Measurements from ENCODE around the gene DGLUCY. TPM values are rescaled to one million over a fixed set of nuclear protein-coding genes. Genes with fewer than 3 reads are reported as not detected.

DGLUCY gene
- total and polyA plus RNA-seq, 2 of the 8 experiments (the other 6 are each of a cell fraction or from before 2014, with no cell fraction given), result 24.9 to 31.8 TPM

DNA sequence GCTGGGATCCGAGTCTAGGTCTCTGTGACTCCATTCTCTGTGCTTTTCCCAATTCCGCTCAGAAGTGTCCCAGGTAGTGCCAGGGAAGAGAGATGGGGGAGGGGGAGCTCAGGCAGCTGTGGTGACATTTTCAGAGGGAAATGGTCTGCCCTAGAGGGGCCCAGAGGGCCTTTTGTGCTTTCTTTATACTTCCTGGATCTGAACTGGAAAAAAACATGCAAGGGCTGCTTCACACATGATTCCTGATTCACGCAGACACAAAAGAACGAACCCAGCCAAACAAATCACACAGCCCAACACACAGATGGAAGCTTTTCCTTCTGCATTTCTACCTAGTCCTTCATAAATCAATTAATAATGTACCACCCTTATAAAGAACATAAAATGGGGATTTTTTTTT is 104.1 kb downstream of the DGLUCY start:
- Histone ChIP-seq H3K9ac (replicated peaks in 1 of 4; ENCODE audit: extremely low read depth in 1 of 4, low read depth in 3 of 4, low read length in 3 of 4) (no peak overlapping the region), H3K23ac (ENCODE audit: insufficient read length) (no peak overlapping the region), H2BK20ac (ENCODE audit: low read length) (no peak overlapping the region), H3K79me2 (ENCODE audit: control insufficient read depth in 1 of 2, insufficient read depth in 2 of 2, low read length in 2 of 2) (no peaks in the 10 kb centered on the region), H3K56ac (replicated peaks; ENCODE audit: insufficient read length, low read depth, low read length) (no peak overlapping the region), H3K36me3 (ENCODE audit: control insufficient read depth in 2 of 4, insufficient read depth in 4 of 4, low read length in 3 of 4) (peaks cover 0 to 8% (median 2%) of the 10 kb centered on the region in 4 experiments; a peak in 3 of 8 replicates), H3K27ac (ENCODE audit: low read depth, low read length) (no peak overlapping the region), H4K8ac (ENCODE audit: extremely low read depth, insufficient read depth, low read length) (no peak overlapping the region), H3K27me3 (replicated peaks in 1 of 4; ENCODE audit: control insufficient read depth in 3 of 4, extremely low read depth in 1 of 4, insufficient read depth in 3 of 4, low read length in 3 of 4) (no peaks in the 10 kb centered on the region; a peak in 1 of 7 replicates), H2BK15ac (ENCODE audit: low read length) (no peak overlapping the region), H3K79me1 (ENCODE audit: low read depth, low read length) (no peaks in the 10 kb centered on the region), H3K23me2 (ENCODE audit: low read depth, low read length) (peaks cover 3% of the 10 kb centered on the region; the same call in 1 of the 2 replicates), H3K9me3 (ENCODE audit: insufficient read depth in 2 of 2, low read depth in 1 of 2, low read length in 1 of 2) (no peaks in the 10 kb centered on the region), H4K5ac (ENCODE audit: insufficient read length, low read depth, low read length) (no peak overlapping the region), H3K14ac (ENCODE audit: insufficient read length) (no peak overlapping the region), H3K4me3 (ENCODE audit: extremely low read depth in 1 of 4, insufficient read depth in 2 of 4, low read depth in 3 of 4, low read length in 4 of 4) (no peak overlapping the region), H2BK120ac (replicated peaks; ENCODE audit: low read depth, low read length) (no peak overlapping the region), H4K20me1 (replicated peaks in 1 of 2; ENCODE audit: control insufficient read depth in 1 of 2, insufficient read depth in 2 of 2, low read length in 2 of 2) (no peaks in the 10 kb centered on the region), H2AFZ (ENCODE audit: low read length) (no peak overlapping the region), H3K4me1 (replicated peaks in 1 of 4; ENCODE audit: control insufficient read depth in 3 of 4, insufficient read depth in 4 of 4, low read length in 3 of 4) (no peaks in the 10 kb centered on the region; a peak in 1 of 7 replicates), H3K18ac (ENCODE audit: extremely low read depth, low read length) (no peak overlapping the region), H3K4me2 (ENCODE audit: insufficient read depth in 1 of 2, low read depth in 2 of 2, low read length in 2 of 2) (no peak overlapping the region), H2BK5ac (ENCODE audit: low read depth, low read length) (no peak overlapping the region), H3K4ac (replicated peaks; ENCODE audit: insufficient read length, low read depth, low read length) (no peak overlapping the region), H2AK5ac (ENCODE audit: low read depth, low read length) (no peak overlapping the region), H4K91ac (replicated peaks; ENCODE audit: insufficient read length, low read length) (no peak overlapping the region), H2BK12ac (ENCODE audit: low read depth, low read length) (no peak overlapping the region)
- 89% methylated on average over 4 of the region's 4 CpGs; no CpG with 5 or more reads in 1 of the 2 experiments for WGBS, 2 experiments (ENCODE audit: extremely low coverage in 1 of 2, insufficient coverage in 1 of 2, insufficient read length in 1 of 2, insufficient replicate concordance in 2 of 2, low coverage in 1 of 2, low lambda C conversion rate in 2 of 2, missing lambda C conversion rate in 1 of 2)
- ChIA-PET POLR2A (ENCODE audit: partially characterized antibody) (interaction anchor here (1.2 kb wide), 1 partner anchor 41 kb away, joined by 3 read pairs; no protein-coding TSS in a partner anchor), CTCF (ENCODE audit: partially characterized antibody) (interaction anchor here (1.2 to 2.4 kb wide), 2 partner anchors 41 to 44 kb away, joined by 4 to 6 read pairs; no protein-coding TSS in a partner anchor)
- DNase-seq (ENCODE audit: low read depth in 1 of 2, low spot score in 2 of 2) (no peak), FAIRE-seq (no peak)
- TF ChIP-seq SAP30 (IDR thresholded peaks at IDR 0.05; ENCODE audit: insufficient read depth, insufficient replicate concordance, low read length) (no peak), KDM4A (IDR thresholded peaks at IDR 0.05; ENCODE audit: low read depth, low read length, severe bottlenecking) (no peak)
